NCI-H524 treated with DMSO at 0.1 percent for 48 hours (cell line): Measurements from ENCODE around the gene MLEC.
"Not testable (repeated sequence)": the region's sequence is repeated elsewhere in the genome, so short reads cannot be mapped to it uniquely, and the experiment has no call there.

Experiments used
- DNase-seq: peaks from one replicate; lab custom pipeline; 2025; lab: John Stamatoyannopoulos, UW

Gene MLEC

GRCh38 chr12:120662879-120663278, 24.1 kb upstream of the MLEC start:
- DNase-seq: no peak

- DNase-seq: no peak
Observed at GRCh38 chr12:120663741-120664140, 23.2 kb upstream of the MLEC start.

- no peak for DNase-seq
Observed at GRCh38 chr12:120666571-120667390, 20.2 kb upstream of the MLEC start.

GRCh38 chr12:120668091-120668867, 18.7 kb upstream of the MLEC start:
- no peak for DNase-seq

GRCh38 chr12:120668868-120669840, 17.8 kb upstream of the MLEC start:
- no peak for DNase-seq

GRCh38 chr12:120670237-120670636, 16.7 kb upstream of the MLEC start:
- not testable (repeated sequence) for DNase-seq

- DNase-seq: no peak
Observed at GRCh38 chr12:120670667-120671066, 16.3 kb upstream of the MLEC start.

GRCh38 chr12:120674097-120674636, 12.8 kb upstream of the MLEC start:
- no peak for DNase-seq

- no peak for DNase-seq
Observed at GRCh38 chr12:120677765-120678473, 9.0 kb upstream of the MLEC start.

- no peak for DNase-seq
Observed at GRCh38 chr12:120678572-120678971, 8.4 kb upstream of the MLEC start.

- DNase-seq: no peak
Observed at GRCh38 chr12:120680165-120680738, 6.7 kb upstream of the MLEC start.

- DNase-seq: no peak
Observed at GRCh38 chr12:120684523-120684932, 2.4 kb upstream of the MLEC start.

- DNase-seq: no peak
Observed at GRCh38 chr12:120685522-120685921, 1.4 kb upstream of the MLEC start.

GRCh38 chr12:120686151-120686689, 729 bp upstream of the MLEC start:
- DNase-seq: peak; percentile 59

GRCh38 chr12:120687578-120688289, 785 bp downstream of the MLEC start:
- DNase-seq: no peak

GRCh38 chr12:120688527-120689071, 1.6 kb downstream of the MLEC start:
- DNase-seq: no peak

GRCh38 chr12:120689397-120690082, 2.6 kb downstream of the MLEC start:
- no peak for DNase-seq

- no peak for DNase-seq
Observed at GRCh38 chr12:120690083-120690450, 3.1 kb downstream of the MLEC start.

GRCh38 chr12:120690978-120691377, 4.0 kb downstream of the MLEC start:
- no peak for DNase-seq
